Omental fat pad (tissue), 4 donors: ENCODE results near the gene SMIM14. TPM values are rescaled to one million over a fixed set of nuclear protein-coding genes. Genes with fewer than 3 reads are reported as not detected.
A peak's percentile ranks its signal among the peaks of the same experiment; 100 is the strongest.
"Not testable (repeated sequence)": the region's sequence is repeated elsewhere in the genome, so short reads cannot be mapped to it uniquely, and the experiment has no call there.

ENCODE experiments used
- ATAC-seq: fragments of 150-250 bp; one replicate; pipeline ENCODE4 v1.9.1; 2016; ENCODE audit warnings: mild to moderate bottlenecking, moderate library complexity; ENCODE audit not compliant: low FRiP score
- DNase-seq: peaks from one replicate; pipeline ENCODE4 v3.0.0-alpha.2; 2019; ENCODE audit warnings: low spot score
- total RNA-seq, 4 donors: library from RNA; depleted of rRNA; stranded (reverse); fragments of >200 nt; gene quantifications; one replicate each; pipeline ENCODE4 v1.1.0, GENCODE V29; 2016
- TF ChIP-seq, protein P1 (sequence below), 3 donors: fragments of 450-650 bp; IDR thresholded peaks; one replicate each; pipeline ENCODE4 v1.5.1; 2016 to 2017; ENCODE audit warnings: antibody characterized with exemption in 3 of 3, mild to moderate bottlenecking in 3 of 3, moderate library complexity in 2 of 3

SMIM14 gene
- total RNA-seq, 4 donors from 2014 or later: 24.6 to 69.4 (median 35.2) TPM

- TF ChIP-seq, protein P1, sequence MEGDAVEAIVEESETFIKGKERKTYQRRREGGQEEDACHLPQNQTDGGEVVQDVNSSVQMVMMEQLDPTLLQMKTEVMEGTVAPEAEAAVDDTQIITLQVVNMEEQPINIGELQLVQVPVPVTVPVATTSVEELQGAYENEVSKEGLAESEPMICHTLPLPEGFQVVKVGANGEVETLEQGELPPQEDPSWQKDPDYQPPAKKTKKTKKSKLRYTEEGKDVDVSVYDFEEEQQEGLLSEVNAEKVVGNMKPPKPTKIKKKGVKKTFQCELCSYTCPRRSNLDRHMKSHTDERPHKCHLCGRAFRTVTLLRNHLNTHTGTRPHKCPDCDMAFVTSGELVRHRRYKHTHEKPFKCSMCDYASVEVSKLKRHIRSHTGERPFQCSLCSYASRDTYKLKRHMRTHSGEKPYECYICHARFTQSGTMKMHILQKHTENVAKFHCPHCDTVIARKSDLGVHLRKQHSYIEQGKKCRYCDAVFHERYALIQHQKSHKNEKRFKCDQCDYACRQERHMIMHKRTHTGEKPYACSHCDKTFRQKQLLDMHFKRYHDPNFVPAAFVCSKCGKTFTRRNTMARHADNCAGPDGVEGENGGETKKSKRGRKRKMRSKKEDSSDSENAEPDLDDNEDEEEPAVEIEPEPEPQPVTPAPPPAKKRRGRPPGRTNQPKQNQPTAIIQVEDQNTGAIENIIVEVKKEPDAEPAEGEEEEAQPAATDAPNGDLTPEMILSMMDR (IDR thresholded peaks at IDR 0.05): no peak
- no peak for ATAC-seq
- no peak for DNase-seq
Measured at GRCh38 chr4:39548425-39549067, 90.1 kb downstream of the SMIM14 start.

GRCh38 chr4:39544580-39545315 lies 93.9 kb downstream of the SMIM14 start:
- DNase-seq: no peak
- ATAC-seq: no peak
- TF ChIP-seq, protein P1 (IDR thresholded peaks at IDR 0.05): no peak

GRCh38 chr4:39544080-39544479 lies 94.6 kb downstream of the SMIM14 start:
- not testable (repeated sequence) for DNase-seq, ATAC-seq

DNA sequence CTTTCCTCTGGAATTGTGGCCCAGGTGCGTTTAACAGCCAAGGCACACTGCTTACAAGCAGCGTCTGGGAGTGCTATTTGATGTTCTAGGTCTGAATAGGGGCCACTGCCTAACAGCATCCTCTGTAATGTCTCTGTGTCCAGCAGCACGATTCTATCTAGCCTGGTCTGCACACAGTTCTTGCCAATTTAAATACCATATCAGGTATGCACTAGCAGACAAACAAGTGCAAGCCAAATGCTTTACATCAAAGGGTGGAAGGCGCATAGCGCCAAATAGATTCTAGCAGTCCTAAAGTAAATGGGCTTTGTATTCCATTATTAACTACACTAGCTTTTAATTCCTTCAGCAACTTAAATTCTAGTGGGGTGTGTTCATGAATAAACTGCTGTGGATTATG lies 95.6 kb downstream of the SMIM14 start:
- ATAC-seq (no peak), DNase-seq (no peak)
- TF ChIP-seq, protein P1 (IDR thresholded peaks at IDR 0.05): no peak

DNA sequence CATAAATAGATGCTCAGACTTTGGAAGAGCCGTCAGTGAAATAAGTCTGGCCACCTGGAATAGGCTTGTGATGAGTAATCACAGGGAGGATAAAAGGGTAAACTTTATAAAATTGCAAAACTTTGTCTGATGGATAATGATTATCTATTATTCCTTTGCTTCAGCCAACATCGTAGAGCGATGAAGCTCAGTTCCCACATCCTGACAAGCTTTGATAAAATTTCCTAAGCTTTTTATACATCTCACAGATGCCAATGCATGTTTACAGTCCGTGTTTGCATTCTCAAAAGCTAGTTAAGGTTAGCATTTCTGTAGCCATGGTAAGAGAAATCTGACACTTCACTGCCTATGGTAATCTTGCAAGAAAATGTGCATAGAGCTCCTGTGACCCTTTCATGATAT lies 96.1 kb downstream of the SMIM14 start:
- DNase-seq: no peak
- ATAC-seq: peak; percentile 32
- TF ChIP-seq, protein P1 (IDR thresholded peaks at IDR 0.05): no peak

- DNase-seq (no peak), ATAC-seq (peak; percentile 27)
- TF ChIP-seq, protein P1 (IDR thresholded peaks at IDR 0.05): no peak
Measured at GRCh38 chr4:39541987-39542610, 96.6 kb downstream of the SMIM14 start.

DNA sequence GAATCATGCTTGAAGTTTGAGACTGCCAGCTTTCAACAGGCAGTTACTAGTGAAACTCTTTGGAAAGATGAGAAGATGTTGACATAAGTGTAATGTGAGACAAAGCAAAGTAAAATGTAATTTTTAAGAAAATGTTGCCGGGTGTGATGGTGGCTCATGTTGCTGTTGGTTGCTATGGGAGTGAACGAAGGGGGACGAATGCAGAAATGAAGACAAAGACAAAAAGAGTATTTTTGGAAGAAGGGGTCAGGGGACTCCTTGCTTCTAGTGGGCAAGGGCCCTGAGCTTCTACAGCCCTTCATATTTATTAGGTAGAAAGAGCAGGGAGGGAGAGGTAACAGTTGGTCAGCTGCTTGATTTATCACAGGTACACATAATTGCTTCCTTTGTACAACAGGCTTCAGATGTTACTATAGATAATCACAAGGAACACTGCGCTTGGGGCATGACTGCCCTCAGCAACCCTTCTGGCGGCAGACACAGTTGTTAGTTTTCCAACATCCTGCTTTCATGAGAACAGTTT lies 99.5 kb downstream of the SMIM14 start:
- TF ChIP-seq, protein P1 (IDR thresholded peaks at IDR 0.05): no peak
- ATAC-seq: no peak
- DNase-seq: no peak
